Naive thymus-derived CD4-positive, alpha-beta T cell (primary cell): ENCODE data around the gene ZNF362. TPM values are rescaled to one million over a fixed set of nuclear protein-coding genes. Genes with fewer than 3 reads are reported as not detected.
"Not testable (repeated sequence)": the region's sequence is repeated elsewhere in the genome, so short reads cannot be mapped to it uniquely, and the experiment has no call there.

Source experiments
- ATAC-seq: fragments of 150-1000 bp; cut with Tn5 transposase; 2 replicates; pipeline ENCODE4 v1.10.0; 2021; ENCODE audit warnings: mild to moderate bottlenecking, moderate library complexity
- CTCF ChIA-PET: fragments of 350-600 bp; sonication (Branson Sonifier 250); formaldehyde crosslinking; loops from one replicate; lab custom pipeline; 2021; ENCODE audit warnings: antibody characterized with exemption; lab: Charles Lee
- POLR2A ChIA-PET: fragments of 350-600 bp; sonication (Branson Sonifier 250); formaldehyde crosslinking; loops from one replicate; lab custom pipeline; 2021; ENCODE audit warnings: antibody characterized with exemption, inconsistent platforms; lab: Charles Lee
- DNase-seq, 9 donors: peaks; one replicate each; pipeline versions ENCODE4 v3.0.0 to v3.0.0-alpha.2; 2020 to 2022; ENCODE audit warnings: mixed read lengths in 1 of 9
- H3K27ac ChIP-seq: one replicate; pipeline ENCODE4 v1.7.0; 2013; ENCODE audit warnings: mild to moderate bottlenecking, low read depth, low read length, moderate library complexity
- H3K27me3 ChIP-seq, 2 donors: one replicate each; pipeline ENCODE4 v1.7.0; 2013; ENCODE audit warnings: low read length in 2 of 2, mild to moderate bottlenecking in 2 of 2, moderate library complexity in 2 of 2; ENCODE audit not compliant: control insufficient read depth in 2 of 2, insufficient read depth in 2 of 2
- H3K36me3 ChIP-seq, 3 experiments: 1 replicate in 2 of 3; 2 replicates in 1 of 3; pipeline ENCODE4 v1.7.0; 2013; ENCODE audit warnings: low read length in 3 of 3, mild to moderate bottlenecking in 3 of 3, moderate library complexity in 1 of 3; ENCODE audit not compliant: insufficient read depth in 3 of 3, control insufficient read depth in 2 of 3
- H3K4me1 ChIP-seq, 2 donors: one replicate each; pipeline ENCODE4 v1.7.0; 2013; ENCODE audit warnings: low read length in 2 of 2, mild to moderate bottlenecking in 2 of 2, moderate library complexity in 1 of 2; ENCODE audit not compliant: control insufficient read depth in 2 of 2, insufficient read depth in 2 of 2
- H3K4me3 ChIP-seq: 2 replicates; pipeline ENCODE4 v1.7.0; 2013; ENCODE audit warnings: mild to moderate bottlenecking, low read length
- H3K9me3 ChIP-seq, 3 experiments: 1 replicate in 2 of 3; 2 replicates in 1 of 3; pipeline ENCODE4 v1.7.0; 2013; ENCODE audit warnings: low read length in 3 of 3; ENCODE audit not compliant: control insufficient read depth in 2 of 3
- H3K27ac Mint-ChIP-seq, 9 donors: one replicate each; pipeline ENCODE4 v1.8.0; 2020 to 2022; ENCODE audit warnings: mixed read lengths in 9 of 9, mild to moderate bottlenecking in 8 of 9, moderate library complexity in 5 of 9, inconsistent platforms in 2 of 9
- H3K27me3 Mint-ChIP-seq, 5 donors: one replicate each; pipeline ENCODE4 v1.8.0; 2021 to 2022; ENCODE audit warnings: mixed read lengths in 5 of 5, mild to moderate bottlenecking in 1 of 5
- H3K36me3 Mint-ChIP-seq, 5 donors: one replicate each; pipeline ENCODE4 v1.8.0; 2020 to 2022; ENCODE audit warnings: mixed read lengths in 5 of 5, mild to moderate bottlenecking in 3 of 5, inconsistent platforms in 1 of 5
- H3K4me1 Mint-ChIP-seq, 7 donors: one replicate each; pipeline ENCODE4 v1.8.0; 2020 to 2022; ENCODE audit warnings: mixed read lengths in 7 of 7, mild to moderate bottlenecking in 3 of 7, inconsistent platforms in 1 of 7
- H3K4me3 Mint-ChIP-seq, 10 donors: one replicate each; pipeline ENCODE4 v1.8.0; 2020 to 2022; ENCODE audit warnings: mild to moderate bottlenecking in 10 of 10, mixed read lengths in 10 of 10, moderate library complexity in 6 of 10, inconsistent platforms in 2 of 10
- H3K9me3 Mint-ChIP-seq, 11 donors: one replicate each; pipeline ENCODE4 v1.8.0; 2020 to 2022; ENCODE audit warnings: mixed read lengths in 11 of 11, mild to moderate bottlenecking in 4 of 11, inconsistent platforms in 1 of 11, moderate library complexity in 1 of 11
- intact Hi-C, 2 donors: fragments of 100-400 bp; cut with micrococcal nuclease; formaldehyde crosslinking; loops; one replicate each; pipeline ENCODE4 v1.15.1; 2023
- polyA plus RNA-seq, 2 donors: library from polyadenylated mRNA; unstranded; fragments of 300-500 nt; fragmentation: Illumina TruSeq; gene quantifications; one replicate each; pipeline ENCODE4 v1.2.3, GENCODE V29; 2021
- total RNA-seq, 6 experiments: library from RNA in 5 of 6; stranded (reverse) in 5 of 6; gene quantifications; 1 replicate in 5 of 6; 2 replicates in 1 of 6; pipeline ENCODE4 v1.2.3 and lab custom pipeline; 2021 to 2026

ZNF362 gene
- total and polyA plus RNA-seq, 7 experiments from 2014 or later: 17.2 to 30.5 (median 27.0) TPM

DNA sequence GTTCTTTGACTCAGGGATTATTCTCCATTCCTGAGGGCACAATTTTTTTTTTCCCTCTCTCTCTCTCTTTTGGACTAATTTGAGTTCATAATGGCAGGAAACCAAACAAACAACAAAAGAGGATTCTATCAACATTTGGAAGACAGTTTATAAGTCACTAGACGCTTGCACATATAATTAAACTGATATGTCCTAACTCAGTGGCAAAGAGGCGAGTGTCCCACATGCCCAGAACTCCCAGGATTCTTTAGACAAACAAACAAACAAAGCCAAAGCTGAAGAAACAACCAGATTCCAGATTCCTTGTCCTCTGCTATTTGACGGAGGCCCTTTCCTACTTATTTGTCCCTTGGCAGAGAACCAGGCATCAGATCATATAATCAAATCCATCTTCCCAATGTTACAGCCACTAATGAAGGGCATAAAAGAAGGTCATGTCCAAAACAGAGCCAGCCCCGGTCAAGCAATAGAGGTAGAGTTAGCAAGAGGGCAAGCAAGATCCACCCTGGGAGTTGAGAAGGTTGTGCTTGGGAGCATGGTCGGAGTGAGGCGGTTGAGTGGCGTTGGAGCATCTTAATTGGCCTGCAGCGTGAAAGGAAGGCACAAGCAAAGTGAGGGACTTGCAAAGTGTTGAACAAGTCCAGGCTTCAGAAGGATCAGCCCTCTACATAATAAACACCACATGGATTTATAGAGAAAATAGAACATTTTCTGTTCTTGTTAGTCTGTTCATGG lies 30.3 kb downstream of the ZNF362 start:
- ChIA-PET CTCF (no interaction called here), POLR2A (no interaction called here)
- peaks cover 0 to 5% (median 0%) of the 10 kb centered on the region in 11 donors for H3K9me3 Mint-ChIP-seq
- H3K4me1 ChIP-seq: no peaks in the 10 kb centered on the region
- H3K9me3 ChIP-seq: no peaks in the 10 kb centered on the region
- peaks cover 0 to 47% (median 5%) of the 10 kb centered on the region in 3 experiments for H3K36me3 ChIP-seq
- peaks cover 12 to 50% (median 20%) of the 10 kb centered on the region in 5 donors for H3K36me3 Mint-ChIP-seq
- no peaks in the 10 kb centered on the region for H3K27me3 Mint-ChIP-seq
- no peaks in the 10 kb centered on the region for H3K27me3 ChIP-seq
- DNase-seq (no peak), ATAC-seq (no peak)
- no peak overlapping the region for H3K4me3 ChIP-seq
- peaks cover 0 to 8% (median 3%) of the 10 kb centered on the region in 7 donors for H3K4me1 Mint-ChIP-seq
- H3K4me3 Mint-ChIP-seq: no peak overlapping the region
- intact Hi-C loops: no loop called here
- H3K27ac ChIP-seq: no peak overlapping the region
- peak overlapping the region in 3 of 9 donors; percentile 18 to 79 (median 21) for H3K27ac Mint-ChIP-seq

DNA sequence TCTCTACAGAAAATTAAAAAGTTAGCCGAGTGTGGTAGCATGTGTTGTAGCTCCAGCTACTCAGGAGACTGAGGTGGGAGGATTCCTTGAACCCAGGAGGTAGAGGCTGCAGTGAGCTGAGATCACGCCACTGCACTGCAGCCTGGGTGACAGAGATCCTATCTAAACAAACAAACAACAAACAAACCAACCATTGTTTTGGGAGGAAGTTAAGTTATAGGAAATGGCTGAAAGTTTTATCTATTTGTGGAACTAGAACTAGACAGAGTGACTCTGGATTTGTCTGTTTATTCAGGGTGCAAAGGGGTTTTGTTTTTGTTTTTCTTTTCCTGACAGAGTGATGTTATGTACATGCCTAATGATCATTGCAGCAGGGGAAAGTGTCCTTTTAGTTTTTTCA lies 31.0 kb downstream of the ZNF362 start:
- no peaks in the 10 kb centered on the region for H3K4me1 ChIP-seq
- no peak for DNase-seq
- CTCF ChIA-PET: no interaction called here
- no peaks in the 10 kb centered on the region for H3K27me3 ChIP-seq
- Mint-ChIP-seq H3K36me3 (peaks cover 7 to 43% (median 16%) of the 10 kb centered on the region in 5 donors), H3K27me3 (no peaks in the 10 kb centered on the region), H3K27ac (peak overlapping the region in 3 of 9 donors; percentile 18 to 79 (median 18)), H3K4me1 (peaks cover 0 to 7% (median 3%) of the 10 kb centered on the region in 7 donors), H3K4me3 (no peak overlapping the region), H3K9me3 (peaks cover 0 to 5% (median 0%) of the 10 kb centered on the region in 11 donors)
- POLR2A ChIA-PET: no interaction called here
- H3K27ac ChIP-seq: no peak overlapping the region
- H3K4me3 ChIP-seq: no peak overlapping the region
- intact Hi-C loops: no loop called here
- H3K36me3 ChIP-seq: peaks cover 0 to 40% (median 0%) of the 10 kb centered on the region in 3 experiments
- no peaks in the 10 kb centered on the region for H3K9me3 ChIP-seq
- no peak for ATAC-seq

DNA sequence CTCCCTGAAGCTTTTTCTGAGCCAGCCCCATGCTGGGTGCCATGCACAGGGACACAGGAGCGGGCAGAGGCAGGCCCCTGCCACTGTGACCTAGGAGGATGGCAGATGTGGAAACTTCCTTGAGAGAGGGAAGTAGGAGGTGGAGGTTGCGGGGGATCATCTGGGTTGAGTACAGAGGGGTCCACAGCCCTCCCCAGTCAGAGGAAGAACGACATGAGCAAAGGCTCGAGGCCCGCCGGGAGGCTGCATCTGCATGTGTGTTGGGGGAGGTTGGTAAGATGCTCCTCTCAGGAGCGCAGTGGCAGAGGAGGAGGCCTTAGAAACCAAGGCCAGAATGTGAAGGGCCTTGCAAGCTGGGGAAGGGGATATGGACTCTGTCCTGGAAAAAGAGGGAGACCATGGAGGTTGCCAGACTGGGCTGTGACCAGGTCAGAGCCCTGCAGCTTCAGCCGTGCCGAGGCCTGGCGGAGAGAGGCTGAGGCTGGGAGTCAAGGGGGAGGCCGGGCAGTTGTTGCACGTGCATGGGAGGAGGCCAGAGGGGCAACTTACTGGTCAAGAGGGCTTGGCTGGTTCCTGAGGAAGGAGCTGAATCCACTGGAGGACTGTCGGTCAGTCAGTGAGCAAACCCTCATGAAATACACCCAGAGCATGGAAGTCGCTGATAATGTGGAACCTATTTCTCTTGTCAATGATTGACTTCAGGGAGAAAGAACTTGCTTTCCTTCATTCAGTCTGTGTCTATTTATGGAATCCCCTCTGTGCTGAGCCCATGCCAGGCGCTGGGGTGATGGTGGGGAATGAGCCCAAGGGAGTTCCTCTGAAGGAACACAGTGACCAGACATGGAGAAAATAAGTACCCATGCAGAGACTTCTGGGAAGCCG lies 32.9 kb downstream of the ZNF362 start:
- peaks cover 0 to 14% (median 6%) of the 10 kb centered on the region in 7 donors for H3K4me1 Mint-ChIP-seq
- ChIA-PET CTCF (no interaction called here), POLR2A (no interaction called here)
- H3K9me3 ChIP-seq: no peaks in the 10 kb centered on the region
- intact Hi-C loops: loop anchor here in 1 of 2 donors (2.0 kb wide), 1 partner anchor 14 kb away; no protein-coding TSS in a partner anchor
- DNase-seq: no peak
- H3K9me3 Mint-ChIP-seq: peaks cover 0 to 5% (median 0%) of the 10 kb centered on the region in 11 donors
- H3K27me3 Mint-ChIP-seq: no peaks in the 10 kb centered on the region
- H3K4me3 Mint-ChIP-seq: no peak overlapping the region
- no peaks in the 10 kb centered on the region for H3K27me3 ChIP-seq
- no peak overlapping the region for H3K27ac ChIP-seq
- no peak overlapping the region for H3K4me3 ChIP-seq
- peaks cover 7 to 53% (median 20%) of the 10 kb centered on the region in 5 donors for H3K36me3 Mint-ChIP-seq
- peak overlapping the region in 4 of 9 donors; percentile 42 to 69 (median 52) for H3K27ac Mint-ChIP-seq
- ATAC-seq: no peak
- peaks cover 0 to 33% (median 0%) of the 10 kb centered on the region in 3 experiments for H3K36me3 ChIP-seq
- no peaks in the 10 kb centered on the region for H3K4me1 ChIP-seq

DNA sequence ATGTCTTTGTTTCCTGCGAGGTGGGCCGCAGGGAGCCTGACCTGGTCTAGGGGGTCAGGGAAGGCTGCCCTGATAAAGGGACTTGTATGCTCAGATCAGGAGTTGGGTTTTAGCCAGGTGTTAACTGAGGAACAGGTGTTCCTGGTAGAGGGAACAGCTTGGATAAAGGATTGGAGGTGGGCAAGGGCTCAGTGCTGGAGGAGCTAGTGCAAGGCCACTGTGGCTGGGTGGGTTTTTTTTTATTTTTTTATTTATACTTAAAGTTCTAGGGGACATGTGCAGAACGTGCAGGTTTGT lies 33.5 kb downstream of the ZNF362 start:
- H3K9me3 Mint-ChIP-seq: peaks cover 0 to 5% (median 0%) of the 10 kb centered on the region in 11 donors
- peaks cover 7 to 48% (median 20%) of the 10 kb centered on the region in 5 donors for H3K36me3 Mint-ChIP-seq
- Histone ChIP-seq H3K4me1 (no peaks in the 10 kb centered on the region), H3K9me3 (no peaks in the 10 kb centered on the region), H3K27me3 (no peaks in the 10 kb centered on the region), H3K27ac (no peak overlapping the region), H3K36me3 (peaks cover 0 to 28% (median 0%) of the 10 kb centered on the region in 3 experiments), H3K4me3 (no peak overlapping the region)
- peaks cover 0 to 14% (median 9%) of the 10 kb centered on the region in 7 donors for H3K4me1 Mint-ChIP-seq
- DNase-seq: no peak
- H3K27me3 Mint-ChIP-seq: no peaks in the 10 kb centered on the region
- ChIA-PET CTCF (no interaction called here), POLR2A (no interaction called here)
- no peak for ATAC-seq
- peak overlapping the region in 2 of 9 donors; percentile 59 to 69 for H3K27ac Mint-ChIP-seq
- intact Hi-C loops: loop anchor here in 1 of 2 donors (2.0 to 10.0 kb wide), 3 partner anchors 13 to 355 kb away; no protein-coding TSS in a partner anchor
- no peak overlapping the region for H3K4me3 Mint-ChIP-seq

DNA sequence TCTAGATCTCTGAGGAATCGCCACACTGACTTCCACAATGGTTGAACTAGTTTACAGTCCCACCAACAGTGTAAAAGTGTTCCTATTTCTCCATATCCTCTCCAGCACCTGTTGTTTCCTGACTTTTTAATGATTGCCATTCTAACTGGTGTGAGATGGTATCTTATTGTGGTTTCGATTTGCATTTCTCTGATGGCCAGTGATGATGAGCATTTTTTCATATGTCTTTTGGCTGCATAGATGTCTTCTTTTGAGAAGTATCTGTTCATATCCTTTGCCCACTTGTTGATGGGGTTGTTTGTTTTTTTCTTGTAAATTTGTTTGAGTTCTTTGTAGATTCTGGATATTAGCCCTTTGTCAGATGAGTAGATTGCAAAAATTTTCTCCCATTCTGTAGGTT lies 34.3 kb downstream of the ZNF362 start:
- H3K4me1 ChIP-seq, POLR2A ChIA-PET, CTCF ChIA-PET, H3K4me3 Mint-ChIP-seq, H3K4me3 ChIP-seq, H3K9me3 ChIP-seq, H3K27me3 ChIP-seq, H3K9me3 Mint-ChIP-seq, H3K27ac ChIP-seq, H3K27me3 Mint-ChIP-seq, ATAC-seq, DNase-seq: not testable (repeated sequence)
- intact Hi-C loops: loop anchor here in 1 of 2 donors (10.0 kb wide), 2 partner anchors 176 to 356 kb away; no protein-coding TSS in a partner anchor
- Mint-ChIP-seq H3K27ac (peak overlapping the region in 1 of 9 donors; percentile 43), H3K36me3 (peaks cover 7 to 51% (median 22%) of the 10 kb centered on the region in 5 donors), H3K4me1 (peaks cover 5 to 14% (median 11%) of the 10 kb centered on the region in 7 donors)
- H3K36me3 ChIP-seq: peaks cover 0 to 31% (median 0%) of the 10 kb centered on the region in 3 experiments

DNA sequence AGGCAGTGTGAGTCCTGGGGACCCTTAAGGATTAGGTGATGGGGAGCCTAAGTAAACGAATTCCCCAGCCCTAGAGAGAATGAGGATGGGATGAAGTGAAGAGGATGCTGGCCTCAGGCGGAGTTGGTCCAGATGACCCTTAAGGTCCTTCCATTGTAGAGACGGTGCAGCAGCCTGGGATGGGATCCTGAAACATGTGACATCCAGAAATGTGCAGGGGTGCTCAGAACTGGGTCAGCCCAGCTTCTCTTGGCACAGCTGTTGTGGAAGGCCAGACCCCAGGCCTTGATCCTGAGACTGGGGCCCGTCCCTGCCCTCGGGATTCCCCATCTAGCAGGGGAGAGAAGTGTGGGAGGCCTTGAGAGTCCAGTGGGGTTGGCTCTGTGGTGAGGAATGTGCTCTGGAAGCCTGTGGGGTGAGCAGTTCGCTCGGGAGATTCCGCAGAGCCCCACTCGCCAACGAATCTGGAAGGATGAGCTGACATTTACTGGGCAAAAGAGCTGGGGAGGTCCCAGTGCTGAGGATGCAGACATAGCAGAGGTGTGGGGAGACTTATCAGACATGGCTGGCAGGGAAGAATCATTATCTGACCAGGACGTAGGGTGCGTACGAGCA lies 36.5 kb downstream of the ZNF362 start:
- peak overlapping the region in 2 of 9 donors; percentile 25 to 73 for H3K27ac Mint-ChIP-seq
- no peak for DNase-seq
- H3K36me3 ChIP-seq: peaks cover 0 to 48% (median 0%) of the 10 kb centered on the region in 3 experiments

More for the DNA sequence above, 36.5 kb downstream of the ZNF362 start:
- POLR2A ChIA-PET: no interaction called here
- intact Hi-C loops: loop anchor here in 1 of 2 donors (10.0 kb wide), 2 partner anchors 178 to 358 kb away; no protein-coding TSS in a partner anchor
- no peaks in the 10 kb centered on the region for H3K9me3 ChIP-seq
- CTCF ChIA-PET: interaction anchor here (6.5 kb wide), 1 partner anchor 74 kb away, joined by 118 read pairs; no protein-coding TSS in a partner anchor
- no peak for ATAC-seq
- H3K27me3 ChIP-seq: no peaks in the 10 kb centered on the region
- H3K4me3 Mint-ChIP-seq: no peak overlapping the region
- no peaks in the 10 kb centered on the region for H3K4me1 ChIP-seq
- no peak overlapping the region for H3K4me3 ChIP-seq
- peaks cover 0 to 5% (median 0%) of the 10 kb centered on the region in 11 donors for H3K9me3 Mint-ChIP-seq
- H3K27ac ChIP-seq: no peak overlapping the region
- peaks cover 7 to 49% (median 22%) of the 10 kb centered on the region in 5 donors for H3K36me3 Mint-ChIP-seq
- H3K4me1 Mint-ChIP-seq: peaks cover 4 to 14% (median 9%) of the 10 kb centered on the region in 7 donors
- H3K27me3 Mint-ChIP-seq: no peaks in the 10 kb centered on the region
